Heart left ventricle (tissue), 16 donors: ENCODE data around the gene SLC39A13. TPM values are rescaled to one million over a fixed set of nuclear protein-coding genes. Genes with fewer than 3 reads are reported as not detected.

Source experiments
- ATAC-seq, 4 donors: fragments of 200-7000 bp; cut with Tn5 transposase; one replicate each; pipeline ENCODE4 v1.9.1; 2020 to 2022; ENCODE audit warnings: moderate library complexity in 4 of 4, mild to moderate bottlenecking in 3 of 4, moderate number of reproducible peaks in 1 of 4
- DNase-seq, 5 donors: peaks; one replicate each; pipeline ENCODE4 v3.0.0-alpha.2; 2020
- H3K27ac ChIP-seq, 12 donors: fragments of 200-600 bp; sonication (generic) in 4 of 12; one replicate each; pipeline versions ENCODE4 v1.5.0 to v1.8.0; 2016 to 2022; ENCODE audit warnings: mild to moderate bottlenecking in 2 of 12
- H3K27me3 ChIP-seq, 9 donors: fragments of 200-600 bp; sonication (generic) in 2 of 9; one replicate each; pipeline versions ENCODE4 v1.5.1 to v1.8.0; 2016 to 2022; ENCODE audit warnings: mild to moderate bottlenecking in 3 of 9
- H3K36me3 ChIP-seq, 9 donors: fragments of 200-600 bp; sonication (generic) in 2 of 9; one replicate each; pipeline versions ENCODE4 v1.5.0 to v1.8.0; 2018 to 2022; ENCODE audit warnings: mild to moderate bottlenecking in 2 of 9
- H3K4me1 ChIP-seq, 12 donors: fragments of 200-600 bp; sonication (generic) in 4 of 12; one replicate each; pipeline versions ENCODE4 v1.5.0 to v1.8.0; 2016 to 2022; ENCODE audit warnings: mild to moderate bottlenecking in 3 of 12
- H3K4me3 ChIP-seq, 12 donors: fragments of 200-600 bp; sonication (generic) in 4 of 12; one replicate each; pipeline versions ENCODE4 v1.5.0 to v1.8.0; 2017 to 2022; ENCODE audit warnings: mild to moderate bottlenecking in 9 of 12, moderate library complexity in 4 of 12
- H3K9me3 ChIP-seq, 12 donors: fragments of 200-600 bp; sonication (generic) in 4 of 12; one replicate each; pipeline versions ENCODE4 v1.5.0 to v1.8.0; 2016 to 2022; ENCODE audit warnings: mild to moderate bottlenecking in 1 of 12
- CTCF ChIP-seq, 12 donors: fragments of 200-600 bp; sonication (generic) in 4 of 12; IDR thresholded peaks; one replicate each; pipeline versions ENCODE4 v1.5.0 to v1.8.0; 2018 to 2022; ENCODE audit warnings: antibody characterized with exemption in 12 of 12, mild to moderate bottlenecking in 5 of 12
- POLR2A ChIP-seq, 2 donors: fragments of 450-650 bp; IDR thresholded peaks; one replicate each; pipeline ENCODE4 v1.6.1; 2017; ENCODE audit warnings: antibody characterized with exemption in 2 of 2, mild to moderate bottlenecking in 2 of 2, moderate library complexity in 2 of 2
- WGBS, 4 donors: extraction: QIAGEN DNeasy Blood & Tissue Kit in 2 of 4; methylation state at CpG; one replicate each; pipeline versions ENCODE4 v1.1.5 to v1.1.7; 2013 to 2018; 5-methylcytosine and 5-hydroxymethylcytosine counted together
- intact Hi-C, 10 donors: fragments of 100-400 bp; cut with DNase I; formaldehyde crosslinking; loops; one replicate each; pipeline versions ENCODE4 v1.11.1 to v1.14.2; 2022
- polyA plus RNA-seq, 2 donors: library from polyadenylated mRNA; stranded (reverse); fragments of 200-250 nt; gene quantifications; one replicate each; pipeline ENCODE4 v1.2.3, GENCODE V29; 2013
- total RNA-seq, 9 donors: library from RNA; depleted of rRNA in 2 of 9; stranded (reverse); fragments of >200 nt in 2 of 9; fragmentation: NEBNext Ultra II Directional in 3 of 9; extraction: Animal tissue kit (Norgen Biotek cat#: 25700) in 3 of 9; gene quantifications; one replicate each; pipeline versions ENCODE4 v1.1.0 to v1.2.4, GENCODE V29; 2016 to 2023
- donor health status: ischemic (EF 13 %, LVEDD 7.1; RV severe dilation, severe dysfunction).
- donor health status: healthy with polysubstance abuse.
- donor health status: DM: no; HTN: yes; CAD: no.
- donor health status: DM: no; HTN: no; CAD: no.
- donor health status: ischemic (EF 25% LVEDD 6.9; RV normal size, moderate dysfunction).
- donor health status: ischemic (EF 25% LVEDD 5.7; RV mildly dilated, moderate dysfunction).
- donor health status: healthy.
- donor health status: DM: yes; HTN: yes; CAD: no.
- donor health status: ischemic (EF 35%, LVEDD 5.7; RV mildly dilated, moderate dysfunction).
- donor health status: nonischemic (EF 11% LVEDD 7.7; RV severe dilation, severe dysfunction).
- donor health status: DM: yes; HTN: yes; CAD: no.
- donor health status: PGD.
- donor health status: ischemic (EF 29% LVEDD 5.4; RV normal size, mild dysfunction).
- donor health status: nonischemic (EF 23%, LVEDD 6.1; RV moderate dilation, normal function).

Gene SLC39A13
- total and polyA plus RNA-seq, 11 donors: 33.5 to 97.3 (median 48.1) TPM

GRCh38 chr11:47430524-47430923, 22.1 kb downstream of the SLC39A13 start:
- Histone ChIP-seq H3K36me3 (no peaks in the 10 kb centered on the region), H3K4me1 (peaks cover 0 to 12% (median 3%) of the 10 kb centered on the region in 12 donors), H3K4me3 (no peak overlapping the region), H3K27me3 (no peaks in the 10 kb centered on the region), H3K9me3 (no peaks in the 10 kb centered on the region), H3K27ac (no peak overlapping the region)
- DNase-seq (no peak), ATAC-seq (no peak)
- TF ChIP-seq POLR2A (IDR thresholded peaks at IDR 0.05) (no peak), CTCF (IDR thresholded peaks at IDR 0.05) (no peak)
- WGBS, 4 donors: 58 to 65% (median 63%) methylated on average over 5 of the region's 5 CpGs
- intact Hi-C loops: no loop called here

DNA sequence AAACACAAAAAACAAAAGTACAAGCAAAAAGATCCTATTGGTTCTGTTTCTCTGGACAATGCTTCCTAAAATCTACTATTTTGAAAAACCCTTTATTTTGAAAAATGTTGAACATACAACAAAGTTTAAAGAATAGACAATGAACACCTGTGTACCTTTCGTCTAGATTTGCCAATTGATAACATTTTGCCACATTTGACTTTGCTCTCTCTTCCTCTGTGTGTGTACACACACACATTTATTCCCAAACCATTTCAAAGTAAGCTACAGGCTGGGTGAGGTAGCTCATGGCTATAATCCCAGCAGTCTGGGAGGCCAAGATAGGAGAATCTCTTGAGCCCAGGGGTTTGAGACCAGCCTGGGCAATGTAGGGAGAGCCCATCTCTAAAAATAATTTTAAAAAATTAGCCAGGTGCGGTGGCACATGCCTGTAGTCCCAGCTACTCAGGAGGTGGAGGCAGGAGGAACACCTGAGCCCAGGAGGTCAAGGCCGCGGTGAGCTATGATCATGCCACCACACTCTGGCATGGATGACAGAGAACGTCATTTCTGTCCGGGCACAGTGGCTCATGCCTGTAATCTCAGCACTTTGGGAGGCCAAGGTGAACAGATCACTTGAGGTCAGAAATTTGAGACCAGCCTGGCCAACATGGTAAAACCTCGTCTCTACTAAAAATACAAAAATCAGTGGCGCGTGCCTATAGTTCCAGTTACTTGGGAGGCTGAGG, 23.1 kb downstream of the SLC39A13 start:
- no peak overlapping the region for H3K4me3 ChIP-seq
- H3K4me1 ChIP-seq: peaks cover 0 to 10% (median 0%) of the 10 kb centered on the region in 12 donors
- ATAC-seq (no peak), DNase-seq (peak in 1 of 5 donors; percentile 30)
- no peaks in the 10 kb centered on the region for H3K36me3 ChIP-seq
- no peaks in the 10 kb centered on the region for H3K9me3 ChIP-seq
- H3K27ac ChIP-seq: no peak overlapping the region
- 86 to 91% (median 89%) methylated on average over 9 of the region's 9 CpGs for WGBS, 4 donors
- TF ChIP-seq POLR2A (IDR thresholded peaks at IDR 0.05) (no peak), CTCF (IDR thresholded peaks at IDR 0.05) (no peak)
- no peaks in the 10 kb centered on the region for H3K27me3 ChIP-seq
- intact Hi-C loops: no loop called here

DNA sequence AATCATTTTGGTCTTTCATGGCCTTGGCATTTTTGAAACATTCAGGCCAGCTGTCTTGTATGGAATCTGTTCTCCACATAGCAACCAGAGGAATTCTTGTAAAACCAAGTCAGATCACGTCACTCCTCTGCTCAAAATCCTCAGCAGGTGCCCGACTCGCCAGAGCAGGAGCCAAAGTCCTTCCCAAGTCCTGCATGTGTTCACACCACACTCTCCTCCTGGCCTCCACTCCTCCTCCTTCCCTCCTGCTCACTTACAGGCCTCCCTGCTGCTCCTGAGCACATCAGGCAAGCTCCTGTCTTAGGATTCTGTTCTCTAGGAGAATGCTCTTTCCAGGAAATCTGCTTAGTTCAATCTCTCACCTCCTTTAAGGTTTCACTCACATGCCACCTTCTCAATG, 24.8 kb downstream of the SLC39A13 start:
- no peak overlapping the region for H3K27ac ChIP-seq
- H3K9me3 ChIP-seq: no peaks in the 10 kb centered on the region
- ATAC-seq (no peak), DNase-seq (no peak)
- H3K4me1 ChIP-seq: peaks cover 0 to 13% (median 5%) of the 10 kb centered on the region in 12 donors
- intact Hi-C loops: no loop called here
- no peak overlapping the region for H3K4me3 ChIP-seq
- H3K36me3 ChIP-seq: no peaks in the 10 kb centered on the region
- no peaks in the 10 kb centered on the region for H3K27me3 ChIP-seq
- 78 to 90% (median 80%) methylated on average over 3 of the region's 3 CpGs for WGBS, 4 donors
- TF ChIP-seq POLR2A (IDR thresholded peaks at IDR 0.05) (no peak), CTCF (IDR thresholded peaks at IDR 0.05) (no peak)

DNA sequence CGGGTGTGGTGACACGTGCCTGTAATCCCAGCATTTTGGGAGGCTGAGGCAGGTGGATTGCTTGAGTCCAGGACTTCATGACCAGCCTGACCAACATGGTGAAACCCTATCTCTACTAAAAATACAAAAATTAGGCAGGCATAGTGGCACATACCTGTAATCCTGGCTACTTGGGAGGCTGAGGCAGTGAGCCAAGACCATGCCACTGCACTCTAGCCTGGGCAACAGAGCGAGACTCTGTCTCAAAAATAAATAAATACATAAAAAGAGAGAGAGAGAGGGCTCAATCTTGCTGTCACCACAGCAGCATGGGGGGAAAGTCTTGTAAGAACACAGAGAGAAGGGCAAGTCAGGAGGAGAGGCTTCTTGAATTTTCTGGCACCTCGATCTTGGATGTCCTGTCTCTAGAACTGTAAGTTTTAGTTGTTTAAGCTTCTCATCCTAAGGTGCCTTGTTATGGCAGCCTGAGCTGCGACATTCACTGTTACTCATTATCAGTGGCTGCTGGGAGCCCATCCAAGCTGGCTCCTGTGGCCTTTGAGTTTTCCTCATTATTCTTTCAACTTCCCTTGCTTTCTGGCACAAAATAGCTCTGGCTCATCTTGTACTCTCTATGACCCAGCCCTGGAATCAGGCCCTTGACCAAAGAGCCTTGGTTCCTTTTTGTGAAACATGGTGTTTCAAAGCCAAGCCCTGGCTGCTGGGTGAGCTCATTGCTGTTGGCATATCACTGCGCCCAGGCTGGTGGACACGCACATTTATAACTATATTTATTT, 25.8 kb downstream of the SLC39A13 start:
- no peak for DNase-seq
- Histone ChIP-seq H3K4me3 (no peak overlapping the region), H3K36me3 (no peaks in the 10 kb centered on the region), H3K9me3 (no peaks in the 10 kb centered on the region), H3K4me1 (peaks cover 0 to 14% (median 5%) of the 10 kb centered on the region in 12 donors), H3K27ac (peak overlapping the region in 9 of 12 donors; percentile 4 to 60 (median 39)), H3K27me3 (no peaks in the 10 kb centered on the region)
- ATAC-seq: peak in 2 of 4 donors; percentile 21 to 61
- WGBS, 4 donors: 74 to 86% (median 79%) methylated on average over 7 of the region's 7 CpGs
- TF ChIP-seq CTCF (IDR thresholded peaks at IDR 0.05) (no peak), POLR2A (IDR thresholded peaks at IDR 0.05) (no peak)
- intact Hi-C loops: no loop called here
